T-helper 2 cell treated with Interferon-gamma antibody and Interleukin-4, amounts not matched to agents 100 ng/mL and 5 ng/mL, for 36 hours (primary cell): Measurements from ENCODE around the gene TFAP2A. TPM values are rescaled to one million over a fixed set of nuclear protein-coding genes. Genes with fewer than 3 reads are reported as not detected.

Source experiments
- intact Hi-C: fragments of 100-400 bp; cut with micrococcal nuclease; formaldehyde crosslinking; loops from one replicate; pipeline ENCODE4 v1.15.1; 2023
- total RNA-seq: library from RNA; stranded (reverse); gene quantifications from 2 replicates; pipeline ENCODE4 v1.2.3, GENCODE V29; 2022

The TFAP2A gene
- total RNA-seq, 1 donor from 2014 or later = 0.07 TPM

DNA sequence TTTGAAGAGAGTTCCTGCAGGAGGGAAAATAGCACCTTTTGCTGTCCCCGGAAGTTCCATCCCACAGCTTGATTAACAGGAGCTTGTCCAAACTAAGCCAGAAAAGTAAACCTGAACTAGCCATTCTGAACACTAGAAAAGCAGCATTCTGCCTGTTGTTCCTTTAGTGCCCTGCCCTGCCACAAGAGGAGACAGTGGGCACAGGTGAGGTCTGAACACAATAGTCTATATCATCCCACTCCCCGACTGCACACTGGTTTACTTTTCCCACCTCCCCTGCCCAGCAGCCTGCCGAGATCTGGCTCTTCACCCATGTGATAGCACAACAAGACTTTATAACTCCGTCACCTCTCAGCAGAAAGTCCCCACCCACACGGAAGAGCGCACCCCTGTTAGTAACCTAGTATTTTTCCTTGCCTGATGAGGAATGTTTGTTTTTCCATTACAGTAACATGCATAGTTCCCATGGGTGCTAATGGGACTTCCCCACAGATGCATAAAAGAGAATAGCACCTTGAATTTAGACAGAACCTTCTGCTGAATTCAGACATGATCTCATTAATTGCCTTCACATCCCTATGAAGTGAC lies 59.7 kb downstream of the TFAP2A start:
- intact Hi-C loops = no loop called here

DNA sequence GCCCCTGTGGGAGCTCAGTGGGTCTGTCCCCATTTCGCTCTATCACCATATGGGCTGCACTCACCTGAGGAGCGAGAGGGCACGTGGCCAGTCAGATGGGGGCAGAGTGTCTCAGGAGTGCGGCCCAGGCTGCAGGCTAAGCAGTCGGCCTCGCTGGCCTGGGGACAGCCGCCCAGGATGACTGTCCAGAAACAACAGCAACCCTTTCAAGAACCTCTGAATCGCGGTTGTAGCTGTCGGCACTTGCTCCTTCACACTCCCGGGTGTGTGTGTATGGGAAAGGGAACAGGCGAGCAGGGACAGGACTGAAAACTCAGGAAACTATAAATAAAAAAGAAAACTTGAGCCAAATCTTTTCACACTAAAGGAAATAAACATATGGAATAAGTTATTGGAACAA lies 63.1 kb downstream of the TFAP2A start:
- intact Hi-C loops = no loop called here

DNA sequence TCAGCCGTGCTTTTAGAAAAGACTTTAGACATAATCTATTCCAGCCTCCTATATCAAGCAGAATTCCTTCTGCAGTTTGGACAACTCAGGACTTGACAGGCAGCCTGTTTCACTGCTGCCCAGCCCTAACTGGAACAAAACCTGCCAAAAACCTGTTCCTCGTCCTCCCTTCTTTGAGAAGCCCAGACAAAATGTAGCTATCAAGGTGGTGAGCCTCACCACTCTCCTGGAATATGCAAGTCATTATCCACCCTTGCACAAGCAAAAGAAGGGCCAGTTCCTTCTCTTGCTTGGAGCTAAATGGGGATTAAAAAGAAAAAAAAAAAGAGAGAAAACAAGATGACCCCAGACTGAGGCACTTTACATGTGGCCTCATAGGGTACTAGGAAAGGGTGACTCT lies 64.2 kb downstream of the TFAP2A start:
- intact Hi-C loops = no loop called here

DNA sequence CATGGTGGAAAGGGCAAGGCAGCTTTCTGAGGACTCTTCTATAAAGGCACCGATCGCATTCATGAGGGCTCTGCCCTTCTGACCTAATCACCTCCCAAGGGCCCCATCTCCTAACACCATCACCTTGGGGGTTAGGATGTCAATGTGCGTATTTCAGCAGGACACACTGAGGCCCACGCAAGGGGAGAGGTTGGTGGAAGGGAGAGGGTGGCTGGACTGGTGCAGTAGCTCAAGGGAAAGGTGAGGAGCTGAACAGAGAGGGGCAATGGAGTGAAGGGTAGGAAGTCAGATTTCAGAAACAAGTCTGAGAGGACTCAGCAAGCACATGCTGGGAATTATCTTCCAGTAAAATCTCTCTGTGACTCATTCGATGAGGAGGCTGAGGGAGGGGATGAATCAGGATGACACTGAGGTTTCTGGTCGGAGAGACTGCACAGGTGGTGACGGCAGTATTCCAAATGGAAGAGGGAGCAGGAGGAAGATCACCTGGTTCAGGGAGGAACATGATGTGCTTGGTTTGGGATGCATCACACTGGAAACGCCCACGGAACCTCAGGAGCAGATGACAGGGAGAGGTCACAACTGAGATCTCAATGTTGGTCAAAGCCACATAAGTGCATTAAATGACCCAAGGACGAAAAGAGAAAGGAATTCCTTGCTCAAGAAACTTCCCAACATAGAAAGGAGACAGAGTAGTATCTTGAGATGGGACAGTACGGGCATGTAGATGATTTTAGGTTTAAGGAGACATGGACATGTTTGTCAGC lies 67.1 kb downstream of the TFAP2A start:
- intact Hi-C loops = no loop called here

Other genes with a start within 250 kb of the TFAP2A start
- 3.3 and 3.6 TPM in 2 replicates for gene GCNT2, start 106.3 kb upstream of the TFAP2A start, total RNA-seq